Astrocyte (in vitro differentiated cells and primary cell): ENCODE measurements around the gene HSCB.

Experiments
- EZH2 ChIP-seq: IDR thresholded peaks from 2 replicates; pipeline ENCODE4 v1.6.1; 2012; ENCODE audit warnings: mild to moderate bottlenecking, low read length, inconsistent platforms; ENCODE audit not compliant: insufficient read depth
- TF ChIP-seq, protein P1 (sequence below): IDR thresholded peaks from 2 replicates; pipeline ENCODE4 v1.5.1; 2011; ENCODE audit warnings: low read depth, mild to moderate bottlenecking, inconsistent platforms, low read length, moderate library complexity; ENCODE audit not compliant: insufficient read depth

DNA sequence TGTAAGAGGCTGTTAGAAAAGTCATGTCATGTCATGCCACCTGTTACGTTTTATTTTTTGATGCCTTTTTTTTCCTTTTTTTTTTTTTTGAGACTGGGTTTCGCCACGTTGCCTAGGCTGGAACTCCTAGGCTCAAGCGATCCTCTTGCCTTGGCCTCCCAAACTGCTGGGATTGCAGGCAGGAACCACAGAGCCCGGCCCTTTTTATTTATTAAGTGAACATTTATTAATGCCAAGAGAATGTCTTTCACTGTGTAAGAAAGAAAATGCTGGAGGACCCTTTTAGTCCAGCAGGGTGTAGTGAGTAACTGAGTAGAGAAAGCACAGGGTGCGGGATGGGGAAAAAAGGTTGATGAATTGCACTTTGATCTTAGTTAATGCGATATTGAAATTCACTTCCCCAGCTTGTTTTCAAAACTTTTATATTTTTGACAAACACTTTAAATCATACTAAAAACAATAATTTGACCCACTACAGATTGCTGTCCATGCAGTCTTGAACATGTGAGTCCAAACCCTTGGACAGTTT lies 60.8 kb downstream of the HSCB start:
- TF ChIP-seq, protein P1, sequence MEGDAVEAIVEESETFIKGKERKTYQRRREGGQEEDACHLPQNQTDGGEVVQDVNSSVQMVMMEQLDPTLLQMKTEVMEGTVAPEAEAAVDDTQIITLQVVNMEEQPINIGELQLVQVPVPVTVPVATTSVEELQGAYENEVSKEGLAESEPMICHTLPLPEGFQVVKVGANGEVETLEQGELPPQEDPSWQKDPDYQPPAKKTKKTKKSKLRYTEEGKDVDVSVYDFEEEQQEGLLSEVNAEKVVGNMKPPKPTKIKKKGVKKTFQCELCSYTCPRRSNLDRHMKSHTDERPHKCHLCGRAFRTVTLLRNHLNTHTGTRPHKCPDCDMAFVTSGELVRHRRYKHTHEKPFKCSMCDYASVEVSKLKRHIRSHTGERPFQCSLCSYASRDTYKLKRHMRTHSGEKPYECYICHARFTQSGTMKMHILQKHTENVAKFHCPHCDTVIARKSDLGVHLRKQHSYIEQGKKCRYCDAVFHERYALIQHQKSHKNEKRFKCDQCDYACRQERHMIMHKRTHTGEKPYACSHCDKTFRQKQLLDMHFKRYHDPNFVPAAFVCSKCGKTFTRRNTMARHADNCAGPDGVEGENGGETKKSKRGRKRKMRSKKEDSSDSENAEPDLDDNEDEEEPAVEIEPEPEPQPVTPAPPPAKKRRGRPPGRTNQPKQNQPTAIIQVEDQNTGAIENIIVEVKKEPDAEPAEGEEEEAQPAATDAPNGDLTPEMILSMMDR = no peak
- no peak for TF ChIP-seq EZH2
